HG03135 (cell line): ENCODE results near the gene SPRR3.

Experiments used
- ATAC-seq: cut with Tn5 transposase; IDR thresholded peaks from one replicate; pipeline ENCODE4 v1.9.1; 2021; ENCODE audit warnings: mild to moderate bottlenecking, moderate library complexity; ENCODE audit not compliant: unreplicated experiment

Gene SPRR3

GRCh38 chr1:153049211-153049610, 47.7 kb downstream of the SPRR3 start:
- no peak for ATAC-seq
